H1 (cell line): ENCODE measurements around the gene GTF2I. TPM values are rescaled to one million over a fixed set of nuclear protein-coding genes. Genes with fewer than 3 reads are reported as not detected.

ENCODE experiments used
- CTCF ChIA-PET: fragments of 300-600 bp; sonication (Branson Sonifier 250); formaldehyde crosslinking; loops from one replicate; lab custom pipeline; 2021; ENCODE audit not compliant: partially characterized antibody; lab: Charles Lee
- POLR2A ChIA-PET: fragments of 300-600 bp; sonication (Branson Sonifier 250); formaldehyde crosslinking; loops from one replicate; lab custom pipeline; 2021; ENCODE audit warnings: inconsistent platforms; ENCODE audit not compliant: partially characterized antibody; lab: Charles Lee
- DNase-seq, 2 experiments: peaks; one replicate each; pipeline versions ENCODE4 v3.0.0 to v3.0.0-alpha.2; 2010 to 2022; ENCODE audit warnings: low spot score in 2 of 2, low read depth in 1 of 2, mixed read lengths in 1 of 2
- FAIRE-seq: peaks from 2 replicates; lab custom pipeline; 2011; peaks lifted over from hg19 to GRCh38; lab: Jason Lieb, UNC
- H2AFZ ChIP-seq: 2 replicates; pipeline ENCODE4 v1.8.1; 2012; ENCODE audit warnings: low read length, inconsistent platforms
- H2AK5ac ChIP-seq: 2 replicates; pipeline ENCODE4 v1.6.1; 2013; ENCODE audit warnings: low read depth, low read length
- H2BK120ac ChIP-seq: replicated peaks from 2 replicates; pipeline ENCODE3; 2013; ENCODE audit warnings: low read depth, low read length, inconsistent platforms
- H2BK12ac ChIP-seq: 2 replicates; pipeline ENCODE4 v1.6.1; 2013; ENCODE audit warnings: low read depth, low read length
- H2BK15ac ChIP-seq: 2 replicates; pipeline ENCODE4 v1.6.1; 2013; ENCODE audit warnings: low read length
- H2BK20ac ChIP-seq: 2 replicates; pipeline ENCODE4 v1.6.1; 2013; ENCODE audit warnings: low read length
- H2BK5ac ChIP-seq: 2 replicates; pipeline ENCODE4 v1.6.1; 2013; ENCODE audit warnings: low read depth, low read length
- H3K14ac ChIP-seq: 2 replicates; pipeline ENCODE4 v1.6.1; 2013; ENCODE audit warnings: inconsistent platforms; ENCODE audit not compliant: insufficient read length
- H3K18ac ChIP-seq: 2 replicates; pipeline ENCODE4 v1.6.1; 2013; ENCODE audit warnings: low read length; ENCODE audit errors: extremely low read depth
- H3K23ac ChIP-seq: 2 replicates; pipeline ENCODE4 v1.6.1; 2013; ENCODE audit warnings: inconsistent platforms; ENCODE audit not compliant: insufficient read length
- H3K23me2 ChIP-seq: 2 replicates; pipeline ENCODE4 v1.6.1; 2013; ENCODE audit warnings: low read depth, low read length
- H3K27ac ChIP-seq: 2 replicates; pipeline ENCODE4 v1.6.1; 2011; ENCODE audit warnings: low read depth, low read length, inconsistent platforms
- H3K27me3 ChIP-seq, 4 experiments: replicated peaks in 1 of 4; 1 replicate in 1 of 4; 2 replicates in 3 of 4; pipeline versions ENCODE4 v1.6.1 to v1.8.1; 2011 to 2013; ENCODE audit warnings: low read length in 3 of 4, mild to moderate bottlenecking in 3 of 4, inconsistent platforms in 2 of 4, mixed read lengths in 2 of 4, moderate library complexity in 1 of 4; ENCODE audit not compliant: control insufficient read depth in 3 of 4, insufficient read depth in 3 of 4; ENCODE audit errors: extremely low read depth in 1 of 4
- H3K36me3 ChIP-seq, 4 experiments: 2 replicates each; pipeline versions ENCODE4 v1.6.1 to v1.8.1; 2011 to 2013; ENCODE audit warnings: mild to moderate bottlenecking in 4 of 4, low read length in 3 of 4, moderate library complexity in 2 of 4, control low read depth in 1 of 4, inconsistent platforms in 1 of 4; ENCODE audit not compliant: insufficient read depth in 4 of 4, control insufficient read depth in 2 of 4
- H3K4ac ChIP-seq: replicated peaks from 2 replicates; pipeline ENCODE3; 2013; ENCODE audit warnings: low read length, low read depth, mixed read lengths, inconsistent platforms; ENCODE audit not compliant: insufficient read length
- H3K4me1 ChIP-seq, 4 experiments: replicated peaks in 1 of 4; 1 replicate in 1 of 4; 2 replicates in 3 of 4; pipeline versions ENCODE4 v1.6.1 to v1.8.1; 2011 to 2013; ENCODE audit warnings: low read length in 3 of 4, inconsistent platforms in 2 of 4, mixed read lengths in 1 of 4; ENCODE audit not compliant: insufficient read depth in 4 of 4, control insufficient read depth in 3 of 4
- H3K4me2 ChIP-seq, 2 experiments: 2 replicates each; pipeline versions ENCODE4 v1.6.1 to v1.8.1; 2011 to 2013; ENCODE audit warnings: low read depth in 2 of 2, low read length in 2 of 2, control low read depth in 1 of 2, inconsistent platforms in 1 of 2, mild to moderate bottlenecking in 1 of 2; ENCODE audit not compliant: insufficient read depth in 1 of 2
- H3K4me3 ChIP-seq, 4 experiments: fragments of 200-600, 300-600 bp in 1 of 4; sonication (generic), shearing (Covaris generic), sonication (Bioruptor Twin) in 1 of 4; 2 replicates each; pipeline versions ENCODE4 v1.5.1 to v1.8.1; 2011 to 2016; ENCODE audit warnings: low read length in 4 of 4, low read depth in 3 of 4, control low read depth in 2 of 4, inconsistent platforms in 2 of 4, mild to moderate bottlenecking in 2 of 4, mixed read lengths in 1 of 4, moderate library complexity in 1 of 4; ENCODE audit not compliant: insufficient read depth in 2 of 4; ENCODE audit errors: extremely low read depth in 1 of 4
- H3K56ac ChIP-seq: replicated peaks from 2 replicates; pipeline ENCODE3; 2013; ENCODE audit warnings: low read depth, mild to moderate bottlenecking, mixed read lengths, low read length, inconsistent platforms; ENCODE audit not compliant: insufficient read length
- H3K79me1 ChIP-seq: 2 replicates; pipeline ENCODE4 v1.6.1; 2013; ENCODE audit warnings: low read depth, low read length, control low read depth
- H3K79me2 ChIP-seq, 2 experiments: 2 replicates each; pipeline versions ENCODE4 v1.6.1 to v1.8.1; 2012 to 2013; ENCODE audit warnings: low read length in 2 of 2, mild to moderate bottlenecking in 2 of 2, inconsistent platforms in 1 of 2; ENCODE audit not compliant: insufficient read depth in 2 of 2, control insufficient read depth in 1 of 2
- H3K9ac ChIP-seq, 4 experiments: replicated peaks in 1 of 4; 1 replicate in 1 of 4; 2 replicates in 3 of 4; pipeline versions ENCODE4 v1.6.1 to v1.8.1; 2011 to 2013; ENCODE audit warnings: low read depth in 3 of 4, low read length in 3 of 4, control low read depth in 2 of 4, mild to moderate bottlenecking in 2 of 4, moderate library complexity in 2 of 4, inconsistent platforms in 1 of 4; ENCODE audit errors: extremely low read depth in 1 of 4
- H3K9me3 ChIP-seq, 2 experiments: 2 replicates each; pipeline versions ENCODE4 v1.6.1 to v1.8.1; 2012 to 2013; ENCODE audit warnings: mild to moderate bottlenecking in 2 of 2, moderate library complexity in 2 of 2, control low read depth in 1 of 2, inconsistent platforms in 1 of 2, low read depth in 1 of 2, low read length in 1 of 2, mixed read lengths in 1 of 2; ENCODE audit not compliant: insufficient read depth in 2 of 2
- H4K20me1 ChIP-seq, 2 experiments: replicated peaks in 1 of 2; 2 replicates each; pipeline versions ENCODE3 to v1.8.1; 2011 to 2013; ENCODE audit warnings: inconsistent platforms in 2 of 2, low read length in 2 of 2, mild to moderate bottlenecking in 1 of 2; ENCODE audit not compliant: insufficient read depth in 2 of 2, control insufficient read depth in 1 of 2
- H4K5ac ChIP-seq: 2 replicates; pipeline ENCODE4 v1.6.1; 2013; ENCODE audit warnings: low read length, low read depth, mixed read lengths, inconsistent platforms; ENCODE audit not compliant: insufficient read length
- H4K8ac ChIP-seq: 2 replicates; pipeline ENCODE4 v1.8.0; 2013; ENCODE audit warnings: mild to moderate bottlenecking, moderate library complexity, low read length, inconsistent platforms; ENCODE audit not compliant: insufficient read depth; ENCODE audit errors: extremely low read depth
- H4K91ac ChIP-seq: replicated peaks from 2 replicates; pipeline ENCODE3; 2013; ENCODE audit warnings: low read length, mixed read lengths, inconsistent platforms; ENCODE audit not compliant: insufficient read length
- ATF3 ChIP-seq: IDR thresholded peaks from 2 replicates; pipeline ENCODE4 v1.6.1; 2011; ENCODE audit warnings: low read depth, mild to moderate bottlenecking, low read length; ENCODE audit not compliant: insufficient read depth
- FOSL1 ChIP-seq: IDR thresholded peaks from 2 replicates; pipeline ENCODE4 v1.6.1; 2011; ENCODE audit warnings: mild to moderate bottlenecking, low read depth, low read length, moderate library complexity; ENCODE audit not compliant: insufficient read depth
- RBBP5 ChIP-seq: IDR thresholded peaks from 2 replicates; pipeline ENCODE4 v1.7.1; 2012; ENCODE audit warnings: low read depth, mild to moderate bottlenecking, inconsistent platforms, low read length, moderate library complexity, borderline replicate concordance
- WGBS, 2 experiments: shearing (Covaris generic) in 1 of 2; methylation state at CpG; one replicate each; pipeline versions ENCODE4 v1.1.6 to v1.1.7; 2013 to 2015; ENCODE audit warnings: low lambda C conversion rate in 2 of 2, mixed read lengths in 2 of 2, inconsistent platforms in 1 of 2, low coverage in 1 of 2, missing lambda C conversion rate in 1 of 2; ENCODE audit not compliant: insufficient replicate concordance in 2 of 2, insufficient coverage in 1 of 2, insufficient read length in 1 of 2; ENCODE audit errors: extremely low coverage in 1 of 2, missing lambda C conversion rate in 1 of 2; 5-methylcytosine and 5-hydroxymethylcytosine counted together
- polyA plus RNA-seq, 7 experiments: library from polyadenylated mRNA; depleted of rRNA in 3 of 7; stranded (reverse) in 5 of 7; unstranded in 2 of 7; fragments of >200 nt in 5 of 7; fragments of 200-250 nt in 2 of 7; gene quantifications; 1 replicate in 5 of 7; 2 replicates in 1 of 7; 4 replicates in 1 of 7; pipeline versions ENCODE4 v1.2.1 to v1.2.3, GENCODE V29; 2011 to 2013; ENCODE audit warnings: missing spikeins in 2 of 7, mixed read lengths in 2 of 7
- total RNA-seq: library from RNA; stranded (reverse); fragmentation: NEBNext Ultra II Directional; extraction: Animal tissue kit (Norgen Biotek cat#: 25700); gene quantifications from 2 replicates; pipeline ENCODE4 v1.2.1, GENCODE V29; 2021

Gene GTF2I
- total and polyA plus RNA-seq, 2 of the 8 experiments (the other 6 are each of a cell fraction or from before 2014, with no cell fraction given) = 46.7 to 316 TPM

- peaks cover 5% of the 10 kb centered on the region for H3K79me1 ChIP-seq
- H3K4me2 ChIP-seq = no peak overlapping the region
- no peak for FAIRE-seq
- H4K5ac ChIP-seq = no peak overlapping the region
- POLR2A ChIA-PET = interaction anchor here (1.3 to 1.7 kb wide), 3 partner anchors 8 to 96 kb away, joined by 3 to 5 read pairs (median 4); partner anchors contain the start of gene GTF2I
- H3K4me1 ChIP-seq = peaks cover 3 to 21% (median 13%) of the 10 kb centered on the region in 4 experiments
- no peak overlapping the region for H2BK15ac ChIP-seq
- no peak overlapping the region for H2AK5ac ChIP-seq
- no peak overlapping the region for H3K4me3 ChIP-seq
- no peak overlapping the region for H4K8ac ChIP-seq
- peaks cover 4% of the 10 kb centered on the region; the same call in 1 of the 2 replicates for H3K23me2 ChIP-seq
- no peak overlapping the region for H2BK120ac ChIP-seq
- no peak overlapping the region for H2BK20ac ChIP-seq
- no peak overlapping the region for H3K4ac ChIP-seq
- CTCF ChIA-PET = interaction anchor here (1.1 kb wide), 1 partner anchor 46 kb away, joined by 3 read pairs; no protein-coding TSS in a partner anchor
- peaks cover 4 to 5% of the 10 kb centered on the region in 2 experiments for H4K20me1 ChIP-seq
- no peak overlapping the region for H4K91ac ChIP-seq
- H2BK5ac ChIP-seq = no peak overlapping the region
- no peaks in the 10 kb centered on the region for H3K9me3 ChIP-seq
- no peak overlapping the region for H3K14ac ChIP-seq
- no peak for TF ChIP-seq RBBP5
- no peak for TF ChIP-seq ATF3
- TF ChIP-seq FOSL1 = no peak
- TF ChIP-seq, all 59 proteins: peak for 0
- Histone ChIP-seq H3K23ac (no peak overlapping the region), H3K9ac (no peak overlapping the region), H3K79me2 (peaks cover 39 to 98% of the 10 kb centered on the region in 2 experiments), H3K56ac (no peak overlapping the region), H3K36me3 (peaks cover 0 to 24% (median 0%) of the 10 kb centered on the region in 4 experiments; a peak in 4 of 8 replicates), H3K27me3 (no peaks in the 10 kb centered on the region), H3K18ac (no peak overlapping the region), H2AFZ (no peak overlapping the region), H2BK12ac (no peak overlapping the region), H3K27ac (no peak overlapping the region)
- WGBS, 2 experiments = 96% methylated on average over 12 of the region's 12 CpGs; no CpG with 5 or more reads in 1 of the 2 experiments
- DNase-seq = no peak
These were observed 7.9 kb downstream of the GTF2I start for GRCh38 chr7:74665296-74665938.
